HFFc6 (cell line): ENCODE measurements around the gene SEMA4C. TPM values are rescaled to one million over a fixed set of nuclear protein-coding genes. Genes with fewer than 3 reads are reported as not detected.

Experiments used
- DNase-seq: peaks from one replicate; pipeline ENCODE4 v3.0.0-alpha.2; 2018
- H3K27ac Mint-ChIP-seq: 2 replicates; pipeline ENCODE4 v1.8.0; 2020; ENCODE audit warnings: mild to moderate bottlenecking, mixed read lengths
- H3K27me3 Mint-ChIP-seq: 2 replicates; pipeline ENCODE4 v1.8.0; 2021; ENCODE audit warnings: mild to moderate bottlenecking, moderate library complexity, mixed read lengths; ENCODE audit not compliant: insufficient read depth
- H3K36me3 Mint-ChIP-seq: 2 replicates; pipeline ENCODE4 v1.8.0; 2021; ENCODE audit warnings: low read depth, mixed read lengths
- H3K4me1 Mint-ChIP-seq: 2 replicates; pipeline ENCODE4 v1.8.0; 2020; ENCODE audit warnings: low read depth, mixed read lengths
- H3K4me3 Mint-ChIP-seq: 2 replicates; pipeline ENCODE4 v1.8.0; 2020; ENCODE audit warnings: mild to moderate bottlenecking, moderate library complexity, mixed read lengths
- H3K9me3 Mint-ChIP-seq: 2 replicates; pipeline ENCODE4 v1.8.0; 2020; ENCODE audit warnings: mild to moderate bottlenecking, mixed read lengths
- total RNA-seq, 6 experiments: library from RNA; stranded (reverse); fragmentation: NEBNext Ultra II Directional; extraction: Animal tissue kit (Norgen Biotek cat#: 25700); gene quantifications; 2 replicates in 1 of 6; 3 replicates in 5 of 6; pipeline ENCODE4 v1.2.3, GENCODE V29; 2021
- TF ChIP-seq, protein P1 (sequence below): fragments of 200-600 bp; sonication (generic); IDR thresholded peaks from 2 replicates; pipeline ENCODE4 v1.5.0; 2021; ENCODE audit warnings: antibody characterized with exemption, mild to moderate bottlenecking

Gene SEMA4C
- total RNA-seq, 6 experiments from 2014 or later, result 11.6 to 13.7 (median 12.7) TPM

DNA sequence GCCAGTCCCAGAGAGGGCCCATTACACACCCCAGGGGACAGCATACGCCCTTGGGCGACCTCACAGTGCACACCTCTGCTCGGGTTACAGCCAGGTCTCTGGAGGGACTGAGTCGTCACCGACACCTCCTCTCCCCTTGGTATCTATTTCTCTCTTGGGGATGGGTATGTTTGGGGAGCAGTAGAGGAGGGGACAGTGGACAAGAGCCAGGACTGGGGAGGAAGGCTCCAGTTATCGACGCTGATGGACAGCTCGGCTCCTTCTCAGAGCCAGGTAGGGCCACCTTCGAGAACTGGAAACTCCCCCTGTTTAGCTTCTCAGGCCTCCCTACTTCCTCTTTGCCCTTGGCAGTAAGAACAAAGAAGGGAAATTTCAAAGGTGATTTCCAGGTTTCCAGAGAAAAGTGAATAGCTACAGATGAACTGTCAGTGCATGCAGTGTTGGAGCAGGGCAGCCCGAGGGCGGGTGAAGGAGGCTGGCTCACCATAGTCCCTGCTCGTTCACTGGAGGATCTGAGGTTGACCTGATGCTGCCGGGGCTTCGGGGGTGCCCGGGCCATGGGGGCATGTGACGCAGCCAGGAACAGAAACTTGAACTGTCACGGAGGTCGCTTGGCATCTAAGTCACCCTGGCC is 4.4 kb upstream of the SEMA4C start:
- Mint-ChIP-seq H3K36me3 (no peaks in the 10 kb centered on the region), H3K27me3 (peaks cover 32% of the 10 kb centered on the region), H3K4me1 (0 out of 2 replicates have a peak, but pooled peaks cover 5% of the 10 kb centered on the region), H3K27ac (no peak overlapping the region), H3K9me3 (no peaks in the 10 kb centered on the region), H3K4me3 (no peak overlapping the region)
- TF ChIP-seq, protein P1, sequence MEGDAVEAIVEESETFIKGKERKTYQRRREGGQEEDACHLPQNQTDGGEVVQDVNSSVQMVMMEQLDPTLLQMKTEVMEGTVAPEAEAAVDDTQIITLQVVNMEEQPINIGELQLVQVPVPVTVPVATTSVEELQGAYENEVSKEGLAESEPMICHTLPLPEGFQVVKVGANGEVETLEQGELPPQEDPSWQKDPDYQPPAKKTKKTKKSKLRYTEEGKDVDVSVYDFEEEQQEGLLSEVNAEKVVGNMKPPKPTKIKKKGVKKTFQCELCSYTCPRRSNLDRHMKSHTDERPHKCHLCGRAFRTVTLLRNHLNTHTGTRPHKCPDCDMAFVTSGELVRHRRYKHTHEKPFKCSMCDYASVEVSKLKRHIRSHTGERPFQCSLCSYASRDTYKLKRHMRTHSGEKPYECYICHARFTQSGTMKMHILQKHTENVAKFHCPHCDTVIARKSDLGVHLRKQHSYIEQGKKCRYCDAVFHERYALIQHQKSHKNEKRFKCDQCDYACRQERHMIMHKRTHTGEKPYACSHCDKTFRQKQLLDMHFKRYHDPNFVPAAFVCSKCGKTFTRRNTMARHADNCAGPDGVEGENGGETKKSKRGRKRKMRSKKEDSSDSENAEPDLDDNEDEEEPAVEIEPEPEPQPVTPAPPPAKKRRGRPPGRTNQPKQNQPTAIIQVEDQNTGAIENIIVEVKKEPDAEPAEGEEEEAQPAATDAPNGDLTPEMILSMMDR, result no peak
- DNase-seq, result no peak

DNA sequence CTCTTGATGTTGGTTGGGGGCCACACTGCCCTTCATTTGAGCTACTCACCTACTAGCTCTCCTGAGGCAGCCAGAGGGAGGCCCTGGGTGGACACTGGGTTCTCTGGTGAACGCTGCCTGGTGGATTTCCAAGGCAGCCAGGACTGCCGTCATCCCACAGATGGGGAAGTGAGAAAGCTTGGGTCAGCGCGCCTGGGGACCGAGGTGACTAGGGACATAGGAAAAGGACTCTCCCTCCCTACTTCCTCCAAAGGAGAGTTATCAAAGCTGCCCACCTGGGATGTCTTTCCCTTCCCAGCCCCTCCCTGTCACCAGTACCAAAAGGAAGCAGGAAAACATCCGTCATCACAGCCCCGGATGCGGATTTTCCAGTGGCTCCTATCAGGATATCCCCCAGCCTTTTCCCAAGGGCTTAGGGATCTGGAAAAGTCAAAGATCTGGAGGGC is 3.8 kb upstream of the SEMA4C start:
- Mint-ChIP-seq H3K27me3 (peaks cover 32% of the 10 kb centered on the region), H3K4me1 (0 out of 2 replicates have a peak, but pooled peaks cover 5% of the 10 kb centered on the region), H3K36me3 (no peaks in the 10 kb centered on the region), H3K4me3 (no peak overlapping the region), H3K9me3 (no peaks in the 10 kb centered on the region), H3K27ac (no peak overlapping the region)
- TF ChIP-seq, protein P1, result no peak
- DNase-seq, result no peak

GRCh38 chr2:96872591-96873349 is 2.9 kb upstream of the SEMA4C start:
- TF ChIP-seq, protein P1, result no peak
- Mint-ChIP-seq H3K27me3 (peaks cover 27% of the 10 kb centered on the region), H3K4me1 (peaks cover 7% of the 10 kb centered on the region), H3K9me3 (no peaks in the 10 kb centered on the region), H3K36me3 (no peaks in the 10 kb centered on the region), H3K4me3 (no peak overlapping the region), H3K27ac (no peak overlapping the region)
- DNase-seq, result no peak

DNA sequence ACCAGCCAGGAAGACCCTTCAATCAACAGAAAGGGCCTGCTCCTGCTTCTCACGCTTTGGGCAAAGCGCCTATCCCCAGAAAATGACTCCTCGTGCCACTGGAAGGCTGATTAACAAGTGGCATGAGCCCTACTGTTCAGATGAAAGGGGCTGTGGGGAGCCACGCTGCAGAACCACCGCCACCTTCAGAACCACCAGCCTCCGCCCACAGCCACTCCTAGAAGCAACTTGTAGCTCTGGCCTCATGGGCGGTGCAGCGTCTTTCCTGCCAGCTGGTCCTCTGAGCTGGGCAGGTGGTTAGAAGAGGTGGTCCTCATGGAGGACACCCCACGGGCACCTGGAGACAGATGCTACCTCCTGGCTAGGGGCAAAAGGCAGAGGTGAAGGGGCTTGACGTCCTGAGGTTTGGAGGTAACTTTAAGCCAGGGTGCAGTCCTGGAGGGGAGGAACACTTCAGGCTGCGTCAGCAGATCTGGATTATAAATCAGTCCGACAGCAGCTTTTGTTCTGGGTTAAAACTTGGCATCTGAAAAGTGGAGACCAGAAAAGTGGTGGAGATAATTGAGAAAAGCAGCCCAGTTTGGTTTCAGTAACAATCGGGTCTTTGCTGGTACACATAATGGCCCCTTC is 861 bp upstream of the SEMA4C start:
- H3K27me3 Mint-ChIP-seq, result peaks cover 20% of the 10 kb centered on the region; the same call in 1 of the 2 replicates
- H3K36me3 Mint-ChIP-seq, result 0 out of 2 replicates have a peak, but pooled peaks cover 2% of the 10 kb centered on the region
- H3K27ac Mint-ChIP-seq, result no peak overlapping the region
- no peaks in the 10 kb centered on the region for H3K9me3 Mint-ChIP-seq
- H3K4me3 Mint-ChIP-seq, result peak overlapping the region; percentile 75
- H3K4me1 Mint-ChIP-seq, result peaks cover 16% of the 10 kb centered on the region
- TF ChIP-seq, protein P1, result no peak
- DNase-seq, result no peak

- Mint-ChIP-seq H3K4me3 (no peak overlapping the region), H3K9me3 (no peaks in the 10 kb centered on the region), H3K27me3 (peaks cover 16% of the 10 kb centered on the region; the same call in 1 of the 2 replicates), H3K27ac (no peak overlapping the region), H3K36me3 (0 out of 2 replicates have a peak, but pooled peaks cover 5% of the 10 kb centered on the region), H3K4me1 (peaks cover 21% of the 10 kb centered on the region)
- TF ChIP-seq, protein P1, result peak; percentile 48
- peak; percentile 43 for DNase-seq
These were observed 529 bp downstream of the SEMA4C start for GRCh38 chr2:96869281-96869821.
